Endodermal cell (in vitro differentiated cells): ENCODE data around the gene KCNJ9. TPM values are rescaled to one million over a fixed set of nuclear protein-coding genes. Genes with fewer than 3 reads are reported as not detected.

Experiments used
- DNase-seq: peaks from one replicate; pipeline ENCODE4 v3.0.0-alpha.2; 2017
- H3K27ac ChIP-seq: 2 replicates; pipeline ENCODE4 v1.5.1; 2013; ENCODE audit warnings: mild to moderate bottlenecking, low read depth, low read length, moderate library complexity
- H3K27me3 ChIP-seq: 2 replicates; pipeline ENCODE4 v1.6.1; 2013; ENCODE audit warnings: mild to moderate bottlenecking, low read length, moderate library complexity; ENCODE audit not compliant: insufficient read depth, control insufficient read depth, poor library complexity, severe bottlenecking
- H3K36me3 ChIP-seq: 2 replicates; pipeline ENCODE4 v1.7.0; 2013; ENCODE audit warnings: mild to moderate bottlenecking, low read length, moderate library complexity; ENCODE audit not compliant: control insufficient read depth, insufficient read depth
- H3K4me1 ChIP-seq: one replicate; pipeline ENCODE4 v1.7.0; 2013; ENCODE audit warnings: low read length; ENCODE audit not compliant: control insufficient read depth, insufficient read depth
- H3K4me3 ChIP-seq: 2 replicates; pipeline ENCODE4 v1.5.1; 2013; ENCODE audit warnings: mild to moderate bottlenecking, low read length, moderate library complexity
- H3K9ac ChIP-seq: 2 replicates; pipeline ENCODE4 v1.6.1; 2013; ENCODE audit warnings: mild to moderate bottlenecking, low read length, moderate library complexity; ENCODE audit not compliant: poor library complexity, severe bottlenecking; ENCODE audit errors: extremely low read depth
- H3K9me3 ChIP-seq: 2 replicates; pipeline ENCODE4 v1.6.1; 2013; ENCODE audit warnings: mild to moderate bottlenecking, low read length, moderate library complexity; ENCODE audit not compliant: control insufficient read depth
- H3K27ac Mint-ChIP-seq: 2 replicates; pipeline ENCODE4 v1.8.0; 2020; ENCODE audit warnings: mixed read lengths
- H3K27me3 Mint-ChIP-seq: 2 replicates; pipeline ENCODE4 v1.8.0; 2021; ENCODE audit warnings: mild to moderate bottlenecking, mixed read lengths; ENCODE audit not compliant: insufficient read depth
- H3K36me3 Mint-ChIP-seq: 2 replicates; pipeline ENCODE4 v1.8.0; 2020; ENCODE audit warnings: low read depth, mixed read lengths
- H3K4me1 Mint-ChIP-seq: 2 replicates; pipeline ENCODE4 v1.8.0; 2020; ENCODE audit warnings: mixed read lengths
- H3K4me3 Mint-ChIP-seq: 2 replicates; pipeline ENCODE4 v1.8.0; 2020; ENCODE audit warnings: mild to moderate bottlenecking, moderate library complexity, mixed read lengths
- H3K9me3 Mint-ChIP-seq: 2 replicates; pipeline ENCODE4 v1.8.0; 2020; ENCODE audit warnings: mild to moderate bottlenecking, mixed read lengths
- CTCF ChIP-seq: fragments of 200-600 bp; sonication (generic); conservative IDR thresholded peaks from 2 replicates; pipeline ENCODE4 v1.5.0; 2021; ENCODE audit warnings: antibody characterized with exemption, mild to moderate bottlenecking
- WGBS, 2 experiments: methylation state at CpG; one replicate each; pipeline versions ENCODE4 v1.1.5 to v1.1.7; 2013; ENCODE audit warnings: missing lambda C conversion rate in 2 of 2, mixed read lengths in 1 of 2; ENCODE audit not compliant: insufficient coverage in 1 of 2, insufficient read length in 1 of 2; 5-methylcytosine and 5-hydroxymethylcytosine counted together
- total RNA-seq, 2 donors: library from RNA; stranded (reverse); fragmentation: NEBNext Ultra II Directional in 1 of 2; extraction: Animal tissue kit (Norgen Biotek cat#: 25700) in 1 of 2; gene quantifications; 2 replicates in 1 of 2; 3 replicates in 1 of 2; pipeline ENCODE4 v1.2.1, GENCODE V29; 2021

Gene KCNJ9
- total RNA-seq, 2 donors from 2014 or later: not detected

DNA sequence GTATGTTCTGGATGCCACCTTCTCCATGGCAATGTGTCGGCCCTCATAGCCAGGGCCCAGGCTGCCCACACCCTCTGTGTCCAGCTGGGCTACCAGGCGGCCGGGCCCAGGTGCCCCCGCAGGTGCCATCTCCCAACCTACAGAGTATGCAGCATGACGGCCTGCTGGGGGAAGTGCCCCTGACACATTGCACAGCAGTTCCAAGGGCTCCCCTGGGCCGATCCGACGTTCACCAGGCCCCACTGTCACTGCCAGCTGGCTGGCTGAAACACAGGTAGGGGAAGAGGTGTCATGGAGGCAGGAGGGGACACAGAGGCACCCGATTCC, 11.7 kb downstream of the KCNJ9 start:
- DNase-seq: no peak
- Mint-ChIP-seq H3K4me3 (no peak overlapping the region), H3K27me3 (no peaks in the 10 kb centered on the region), H3K9me3 (no peaks in the 10 kb centered on the region), H3K36me3 (peaks cover 12% of the 10 kb centered on the region), H3K4me1 (peaks cover 25% of the 10 kb centered on the region), H3K27ac (no peak overlapping the region)
- Histone ChIP-seq H3K4me1 (no peaks in the 10 kb centered on the region), H3K36me3 (no peaks in the 10 kb centered on the region), H3K4me3 (no peak overlapping the region), H3K9ac (no peak overlapping the region), H3K27ac (no peak overlapping the region), H3K9me3 (no peaks in the 10 kb centered on the region), H3K27me3 (no peaks in the 10 kb centered on the region)
- TF ChIP-seq CTCF: no peak
- WGBS, 2 experiments: 93 to 95% methylated on average over 7 to 9 of the region's 9 CpGs

GRCh38 chr1:160093624-160094290, 12.4 kb downstream of the KCNJ9 start:
- Mint-ChIP-seq H3K4me1 (peaks cover 23% of the 10 kb centered on the region), H3K4me3 (no peak overlapping the region), H3K36me3 (peaks cover 12% of the 10 kb centered on the region), H3K9me3 (no peaks in the 10 kb centered on the region), H3K27ac (no peak overlapping the region), H3K27me3 (no peaks in the 10 kb centered on the region)
- H3K4me3 ChIP-seq: no peak overlapping the region
- DNase-seq: no peak
- 94 to 98% methylated on average over 15 to 21 of the region's 21 CpGs for WGBS, 2 experiments
- H3K36me3 ChIP-seq: no peaks in the 10 kb centered on the region
- H3K27ac ChIP-seq: no peak overlapping the region
- no peaks in the 10 kb centered on the region for H3K27me3 ChIP-seq
- H3K4me1 ChIP-seq: no peaks in the 10 kb centered on the region
- H3K9ac ChIP-seq: no peak overlapping the region
- no peaks in the 10 kb centered on the region for H3K9me3 ChIP-seq
- TF ChIP-seq CTCF: no peak

DNA sequence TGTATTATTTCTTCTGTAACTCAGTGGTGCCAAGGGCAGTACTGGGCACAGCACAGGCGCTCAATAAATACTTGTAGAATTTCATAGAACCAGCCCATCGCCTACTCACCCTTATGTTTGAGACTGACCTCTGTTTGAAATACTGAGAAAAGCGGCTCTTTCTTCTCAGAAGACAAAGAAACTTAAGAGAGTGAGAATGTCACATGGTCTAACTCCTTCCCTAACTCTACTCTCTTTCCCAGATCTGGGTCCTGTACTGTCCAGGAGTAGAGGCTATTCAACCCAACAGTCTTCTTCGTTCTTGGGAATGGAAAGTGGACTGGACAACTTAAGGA, 12.9 kb downstream of the KCNJ9 start:
- no peak overlapping the region for H3K4me3 ChIP-seq
- WGBS, 2 experiments: 92 to 94% methylated on average over 3 to 4 of the region's 4 CpGs
- no peaks in the 10 kb centered on the region for H3K9me3 ChIP-seq
- H3K9me3 Mint-ChIP-seq: no peaks in the 10 kb centered on the region
- no peak for DNase-seq
- no peak overlapping the region for H3K27ac Mint-ChIP-seq
- H3K4me1 Mint-ChIP-seq: peaks cover 23% of the 10 kb centered on the region
- H3K36me3 ChIP-seq: no peaks in the 10 kb centered on the region
- H3K27ac ChIP-seq: no peak overlapping the region
- peaks cover 2% of the 10 kb centered on the region for H3K4me1 ChIP-seq
- no peak overlapping the region for H3K4me3 Mint-ChIP-seq
- no peak for TF ChIP-seq CTCF
- no peaks in the 10 kb centered on the region for H3K27me3 ChIP-seq
- no peaks in the 10 kb centered on the region for H3K27me3 Mint-ChIP-seq
- H3K9ac ChIP-seq: no peak overlapping the region
- peaks cover 12% of the 10 kb centered on the region for H3K36me3 Mint-ChIP-seq
